Measurements from ENCODE around the gene CCNG2.

DNA sequence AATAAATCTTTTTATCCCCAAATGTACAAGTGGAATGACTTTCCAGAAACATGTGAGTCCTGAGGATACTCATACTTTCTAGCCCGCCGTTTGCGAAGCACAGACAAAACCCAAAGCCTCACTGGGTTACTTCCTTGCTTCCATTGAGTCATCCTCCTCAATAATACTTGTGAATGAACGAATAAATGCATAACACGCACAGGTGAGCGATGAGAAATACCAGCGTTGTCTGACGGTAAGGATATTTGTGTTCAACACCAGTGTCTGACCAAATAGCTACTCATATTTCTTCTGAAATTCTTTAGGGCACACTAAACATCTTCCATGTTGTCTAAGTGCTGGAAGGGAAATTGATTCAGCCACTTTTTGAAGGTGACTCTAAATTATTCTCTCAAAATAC lies 36.0 kb downstream of the CCNG2 start:
- no peak for TF ChIP-seq RAD21 (IDR thresholded peaks at IDR 0.05; ENCODE audit: insufficient read depth, low read depth, low read length)
- TF ChIP-seq EZH2 (IDR thresholded peaks at IDR 0.05; ENCODE audit: borderline replicate concordance, control insufficient read depth, low read depth, low read length), result no peak
- no peak for TF ChIP-seq NKRF (conservative IDR thresholded peaks at IDR 0.05)
- TF ChIP-seq CTCF (IDR thresholded peaks at IDR 0.05 in 2 of 3, conservative IDR thresholded peaks at IDR 0.05 in 1 of 3; ENCODE audit: control insufficient read depth in 2 of 3, extremely low read depth in 1 of 3, insufficient read depth in 1 of 3, low read depth in 3 of 3, low read length in 3 of 3), result no peak
- TF ChIP-seq POLR2AphosphoS2 (IDR thresholded peaks at IDR 0.05; ENCODE audit: low read depth, low read length), result no peak
- TF ChIP-seq HDAC2 (IDR thresholded peaks at IDR 0.05), result no peak
- no peak for TF ChIP-seq POLR2AphosphoS5 (IDR thresholded peaks at IDR 0.05; ENCODE audit: low read length)
- TF ChIP-seq POLR2A (IDR thresholded peaks at IDR 0.05; ENCODE audit: low read depth, low read length), result no peak
- no peak for TF ChIP-seq WRNIP1 (IDR thresholded peaks at IDR 0.05; ENCODE audit: borderline replicate concordance, low read depth, low read length)
- no peak for TF ChIP-seq FOS (IDR thresholded peaks at IDR 0.05; ENCODE audit: borderline replicate concordance, extremely low read depth, insufficient read length)
- TF ChIP-seq FOXK2 (IDR thresholded peaks at IDR 0.05), result no peak
- no peak for TF ChIP-seq CREB1 (IDR thresholded peaks at IDR 0.05; ENCODE audit: low read depth)

Measured in GM12878 (cell line).